ENCODE results near the gene ZNF425. TPM values are rescaled to one million over a fixed set of nuclear protein-coding genes. Genes with fewer than 3 reads are reported as not detected.

The ZNF425 gene
- total RNA-seq, 2 donors from 2014 or later, result 2.8 to 4.0 TPM

DNA sequence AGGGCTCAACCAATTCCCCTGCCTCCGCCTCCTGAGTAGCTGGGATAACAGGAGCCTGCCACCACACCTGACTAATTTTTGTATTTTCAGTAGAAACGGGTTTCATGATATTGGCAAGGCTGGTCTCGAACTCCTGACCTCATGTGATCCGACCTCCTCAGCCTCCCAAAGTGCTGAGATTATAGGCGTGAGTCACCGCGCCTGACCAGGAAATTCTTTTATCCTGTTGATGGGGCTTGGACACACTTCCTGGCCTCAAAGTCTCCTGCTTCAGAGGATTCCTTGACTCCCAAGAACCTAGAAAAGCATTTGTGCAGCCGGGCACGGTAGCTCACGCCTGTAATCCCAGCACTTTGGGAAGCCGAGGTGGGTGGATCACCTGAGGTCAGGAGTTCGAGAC, 16.2 kb downstream of the ZNF425 start:
- no peak overlapping the region for H3K27ac ChIP-seq
- WGBS, result 93% methylated on average over 12 of the region's 12 CpGs
- H3K36me3 ChIP-seq, result no peaks in the 10 kb centered on the region
- no peak for DNase-seq (ENCODE audit: low spot score)
- no peaks in the 10 kb centered on the region for H3K4me1 ChIP-seq (replicated peaks)
- no peaks in the 10 kb centered on the region for H3K9me3 ChIP-seq
- TF ChIP-seq, protein P1, sequence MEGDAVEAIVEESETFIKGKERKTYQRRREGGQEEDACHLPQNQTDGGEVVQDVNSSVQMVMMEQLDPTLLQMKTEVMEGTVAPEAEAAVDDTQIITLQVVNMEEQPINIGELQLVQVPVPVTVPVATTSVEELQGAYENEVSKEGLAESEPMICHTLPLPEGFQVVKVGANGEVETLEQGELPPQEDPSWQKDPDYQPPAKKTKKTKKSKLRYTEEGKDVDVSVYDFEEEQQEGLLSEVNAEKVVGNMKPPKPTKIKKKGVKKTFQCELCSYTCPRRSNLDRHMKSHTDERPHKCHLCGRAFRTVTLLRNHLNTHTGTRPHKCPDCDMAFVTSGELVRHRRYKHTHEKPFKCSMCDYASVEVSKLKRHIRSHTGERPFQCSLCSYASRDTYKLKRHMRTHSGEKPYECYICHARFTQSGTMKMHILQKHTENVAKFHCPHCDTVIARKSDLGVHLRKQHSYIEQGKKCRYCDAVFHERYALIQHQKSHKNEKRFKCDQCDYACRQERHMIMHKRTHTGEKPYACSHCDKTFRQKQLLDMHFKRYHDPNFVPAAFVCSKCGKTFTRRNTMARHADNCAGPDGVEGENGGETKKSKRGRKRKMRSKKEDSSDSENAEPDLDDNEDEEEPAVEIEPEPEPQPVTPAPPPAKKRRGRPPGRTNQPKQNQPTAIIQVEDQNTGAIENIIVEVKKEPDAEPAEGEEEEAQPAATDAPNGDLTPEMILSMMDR (IDR thresholded peaks at IDR 0.05), result no peak
- TF ChIP-seq POLR2A (IDR thresholded peaks at IDR 0.05) (no peak), POLR2AphosphoS5 (IDR thresholded peaks at IDR 0.05) (no peak)
- no peak overlapping the region for H3K4me3 ChIP-seq
- H3K27me3 ChIP-seq (replicated peaks; ENCODE audit: insufficient read depth), result no peaks in the 10 kb centered on the region
- intact Hi-C loops (cut with DNase I), result no loop called here

DNA sequence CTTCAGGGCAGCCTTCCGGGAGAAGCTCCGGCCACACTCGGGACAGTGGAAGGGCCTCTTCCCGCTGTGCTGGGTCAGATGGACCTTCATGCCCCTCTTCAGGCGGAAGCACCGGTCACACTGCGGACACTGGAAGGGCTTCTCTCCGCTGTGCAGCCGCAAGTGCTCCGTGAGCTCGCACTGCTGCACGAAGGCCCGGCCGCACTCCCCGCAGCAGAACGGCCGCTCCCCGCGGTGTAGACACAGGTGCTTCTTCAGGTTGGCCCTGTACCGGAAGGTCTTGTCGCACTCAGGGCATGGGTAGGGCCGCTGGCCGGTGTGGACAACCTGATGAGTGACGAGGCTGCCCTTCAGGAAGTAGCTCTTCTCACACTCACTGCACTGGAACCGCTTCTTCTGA, 21.4 kb downstream of the ZNF425 start:
- Histone ChIP-seq H3K4me3 (no peak overlapping the region), H3K9me3 (no peaks in the 10 kb centered on the region), H3K4me1 (replicated peaks) (no peaks in the 10 kb centered on the region), H3K27me3 (replicated peaks; ENCODE audit: insufficient read depth) (no peaks in the 10 kb centered on the region), H3K36me3 (peaks cover 0 to 2% of the 10 kb centered on the region in 2 donors), H3K27ac (no peak overlapping the region)
- intact Hi-C loops (cut with DNase I), result no loop called here
- no peak for DNase-seq (ENCODE audit: low spot score)
- TF ChIP-seq, protein P1 (IDR thresholded peaks at IDR 0.05), result no peak
- TF ChIP-seq POLR2AphosphoS5 (IDR thresholded peaks at IDR 0.05) (no peak), POLR2A (IDR thresholded peaks at IDR 0.05) (no peak)
- 96% methylated on average over 25 of the region's 25 CpGs for WGBS

DNA sequence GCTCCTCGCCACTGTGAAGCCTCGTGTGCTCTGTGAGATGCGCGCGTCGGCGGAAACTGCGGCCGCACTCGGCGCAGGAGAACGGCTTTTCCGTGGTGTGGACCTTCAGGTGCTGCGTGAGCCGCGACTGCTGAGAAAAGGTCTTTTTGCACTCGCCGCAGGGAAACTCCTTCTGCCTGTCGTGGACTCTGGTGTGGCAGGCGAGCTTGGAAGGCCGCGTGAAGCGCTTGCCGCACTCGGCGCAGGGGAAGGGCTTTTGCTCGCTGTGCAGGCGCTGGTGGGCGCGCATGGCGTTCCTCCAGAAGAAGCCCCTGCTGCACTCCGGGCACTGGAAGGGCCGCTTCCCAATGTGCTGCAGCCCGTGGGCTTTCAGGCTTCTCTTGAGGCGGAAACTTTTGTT, 21.9 kb downstream of the ZNF425 start:
- Histone ChIP-seq H3K9me3 (no peaks in the 10 kb centered on the region), H3K27ac (no peak overlapping the region), H3K4me1 (replicated peaks) (no peaks in the 10 kb centered on the region), H3K27me3 (replicated peaks; ENCODE audit: insufficient read depth) (no peaks in the 10 kb centered on the region), H3K36me3 (peaks cover 0 to 2% of the 10 kb centered on the region in 2 donors), H3K4me3 (no peak overlapping the region)
- DNase-seq (ENCODE audit: low spot score), result no peak
- WGBS, result 97% methylated on average over 35 of the region's 35 CpGs
- intact Hi-C loops (cut with DNase I), result no loop called here
- no peak for TF ChIP-seq POLR2AphosphoS5 (IDR thresholded peaks at IDR 0.05)
- TF ChIP-seq POLR2A (IDR thresholded peaks at IDR 0.05), result no peak
- TF ChIP-seq, protein P1 (IDR thresholded peaks at IDR 0.05), result no peak

DNA sequence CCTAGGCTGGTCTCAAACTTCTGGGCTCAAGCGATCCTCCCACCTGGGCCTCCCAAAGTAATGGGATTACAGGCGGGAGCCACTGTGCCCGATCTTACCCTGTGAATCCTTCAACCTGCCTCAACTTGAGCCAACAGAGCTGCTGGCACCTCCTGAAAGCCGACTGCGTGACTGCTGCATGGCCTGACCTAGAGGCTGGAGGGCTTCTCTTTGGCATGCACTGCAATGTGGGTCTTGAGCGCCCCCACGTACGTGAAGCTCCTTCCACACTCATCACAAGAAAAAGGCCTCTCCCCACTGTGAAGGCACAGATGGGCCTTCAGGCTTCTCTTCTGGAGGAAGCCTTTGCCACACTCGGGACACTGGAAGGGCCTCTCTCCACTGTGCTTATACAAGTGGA, 22.7 kb downstream of the ZNF425 start:
- Histone ChIP-seq H3K36me3 (peaks cover 0 to 2% of the 10 kb centered on the region in 2 donors), H3K9me3 (no peaks in the 10 kb centered on the region), H3K27ac (no peak overlapping the region), H3K4me3 (no peak overlapping the region), H3K4me1 (replicated peaks) (no peaks in the 10 kb centered on the region), H3K27me3 (replicated peaks; ENCODE audit: insufficient read depth) (no peaks in the 10 kb centered on the region)
- no peak for DNase-seq (ENCODE audit: low spot score)
- WGBS, result 95% methylated on average over 9 of the region's 9 CpGs
- intact Hi-C loops (cut with DNase I), result no loop called here
- TF ChIP-seq POLR2AphosphoS5 (IDR thresholded peaks at IDR 0.05) (no peak), POLR2A (IDR thresholded peaks at IDR 0.05) (no peak)
- TF ChIP-seq, protein P1 (IDR thresholded peaks at IDR 0.05), result no peak

DNA sequence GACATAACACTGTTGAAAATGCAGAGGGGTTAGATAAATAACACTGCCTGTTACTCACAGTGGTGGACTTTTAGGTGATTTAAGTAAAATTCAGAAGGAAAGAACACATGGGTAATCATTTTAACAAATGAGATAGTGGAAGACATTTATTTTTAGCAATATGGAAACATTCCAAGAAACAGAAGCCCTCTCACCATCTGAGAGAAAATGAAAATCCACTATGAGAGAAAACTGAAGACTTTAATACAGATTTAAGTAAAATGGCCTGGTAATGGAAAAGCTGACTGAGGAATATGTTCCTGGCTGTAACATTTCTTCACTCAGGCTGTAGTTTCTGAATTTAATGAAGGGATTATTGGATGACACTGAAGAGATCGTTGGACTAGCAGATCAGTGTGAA, 23.5 kb downstream of the ZNF425 start:
- Histone ChIP-seq H3K27ac (no peak overlapping the region), H3K4me1 (replicated peaks) (no peaks in the 10 kb centered on the region), H3K4me3 (no peak overlapping the region), H3K27me3 (replicated peaks; ENCODE audit: insufficient read depth) (no peaks in the 10 kb centered on the region), H3K9me3 (no peaks in the 10 kb centered on the region), H3K36me3 (peaks cover 0 to 2% of the 10 kb centered on the region in 2 donors)
- no peak for DNase-seq (ENCODE audit: low spot score)
- TF ChIP-seq POLR2AphosphoS5 (IDR thresholded peaks at IDR 0.05), result no peak
- TF ChIP-seq, protein P1 (IDR thresholded peaks at IDR 0.05), result no peak
- no peak for TF ChIP-seq POLR2A (IDR thresholded peaks at IDR 0.05)
- WGBS, result 77% methylated on average over 1 of the region's 1 CpG
- intact Hi-C loops (cut with DNase I), result no loop called here
